HEK293 (cell line): ENCODE measurements around the gene SRPRB.

ENCODE experiments used
- CTCF ChIA-PET: fragments of 350-600 bp; formaldehyde crosslinking; extraction: SDS; loops from one replicate; lab custom pipeline; 2021; ENCODE audit warnings: antibody characterized with exemption; lab: Yijun Ruan, JAX
- POLR2A ChIA-PET: fragments of 300-600 bp; formaldehyde crosslinking; extraction: SDS; loops from one replicate; lab custom pipeline; 2020; ENCODE audit warnings: antibody characterized with exemption, inconsistent platforms; lab: Yijun Ruan, JAX
- H3K27ac ChIP-seq: fragments of 200-500 bp; sonication (Bioruptor generic); 2 replicates; pipeline ENCODE4 v1.5.1; 2014; ENCODE audit warnings: low read depth, low read length, control low read depth, inconsistent platforms; ENCODE audit errors: extremely low read depth
- H3K36me3 ChIP-seq, 2 experiments: fragments of 200-500 bp in 1 of 2; sonication (Bioruptor generic) in 1 of 2; 1 replicate in 1 of 2; 2 replicates in 1 of 2; pipeline ENCODE4 v1.5.1; 2014 to 2017; ENCODE audit warnings: inconsistent platforms in 2 of 2, low read length in 2 of 2; ENCODE audit not compliant: control insufficient read depth in 2 of 2, insufficient read depth in 1 of 2
- H3K4me1 ChIP-seq: fragments of 200-500 bp; sonication (Bioruptor generic); 2 replicates; pipeline ENCODE4 v1.5.1; 2014; ENCODE audit warnings: mild to moderate bottlenecking, low read length, inconsistent platforms; ENCODE audit not compliant: control insufficient read depth, insufficient read depth
- H3K4me3 ChIP-seq: 2 replicates; pipeline ENCODE4 v1.5.1; 2011; ENCODE audit warnings: low read depth, mild to moderate bottlenecking, control low read depth, low read length, moderate library complexity
- H3K9me3 ChIP-seq: fragments of 200-500 bp; sonication (Bioruptor generic); 2 replicates; pipeline ENCODE4 v1.5.1; 2014; ENCODE audit warnings: low read depth, low read length, inconsistent platforms; ENCODE audit not compliant: control insufficient read depth, insufficient read depth
- WT1 ChIP-seq: fragments of 450-650 bp; formaldehyde crosslinking; IDR thresholded peaks from 2 replicates; pipeline ENCODE4 v1.5.1; 2016; ENCODE audit warnings: missing biosample characterization, missing genetic modification characterization
- ZNF132 ChIP-seq: fragments of 450-650 bp; formaldehyde crosslinking; IDR thresholded peaks from 2 replicates; pipeline ENCODE4 v1.5.1; 2017; ENCODE audit warnings: missing biosample characterization, missing genetic modification characterization, borderline replicate concordance
- ZNF146 ChIP-seq: fragments of 450-650 bp; formaldehyde crosslinking; IDR thresholded peaks from 2 replicates; pipeline ENCODE4 v1.5.1; 2016; ENCODE audit warnings: missing biosample characterization, missing genetic modification characterization
- ZNF157 ChIP-seq: fragments of 450-650 bp; formaldehyde crosslinking; IDR thresholded peaks from 2 replicates; pipeline ENCODE4 v1.5.1; 2016; ENCODE audit warnings: missing biosample characterization, missing genetic modification characterization
- ZNF174 ChIP-seq: fragments of 450-650 bp; formaldehyde crosslinking; IDR thresholded peaks from 2 replicates; pipeline ENCODE4 v1.5.0; 2017; ENCODE audit warnings: missing biosample characterization, mild to moderate bottlenecking, missing genetic modification characterization
- ZNF18 ChIP-seq: fragments of 450-650 bp; formaldehyde crosslinking; IDR thresholded peaks from 2 replicates; pipeline ENCODE4 v1.5.1; 2016; ENCODE audit warnings: missing biosample characterization, missing genetic modification characterization
- ZNF26 ChIP-seq: fragments of 450-650 bp; formaldehyde crosslinking; IDR thresholded peaks from 2 replicates; pipeline ENCODE4 v1.5.1; 2016; ENCODE audit warnings: missing biosample characterization, missing genetic modification characterization
- ZNF518A ChIP-seq: fragments of 450-650 bp; formaldehyde crosslinking; conservative IDR thresholded peaks from 2 replicates; pipeline ENCODE4 v1.5.1; 2016; ENCODE audit warnings: low read depth, missing biosample characterization, missing genetic modification characterization
- ZNF530 ChIP-seq: fragments of 450-650 bp; formaldehyde crosslinking; IDR thresholded peaks from 2 replicates; pipeline ENCODE4 v1.5.1; 2016; ENCODE audit warnings: low read depth, missing biosample characterization, missing genetic modification characterization
- ZNF544 ChIP-seq: fragments of 450-650 bp; formaldehyde crosslinking; IDR thresholded peaks from 2 replicates; pipeline ENCODE4 v1.5.0; 2017; ENCODE audit warnings: missing biosample characterization, missing genetic modification characterization
- ZNF747 ChIP-seq: fragments of 450-650 bp; formaldehyde crosslinking; IDR thresholded peaks from 2 replicates; pipeline ENCODE4 v1.5.1; 2016; ENCODE audit warnings: missing biosample characterization, missing genetic modification characterization
- ZSCAN18 ChIP-seq: fragments of 450-650 bp; formaldehyde crosslinking; IDR thresholded peaks from 2 replicates; pipeline ENCODE4 v1.5.1; 2016; ENCODE audit warnings: missing biosample characterization, missing genetic modification characterization
- ZSCAN30 ChIP-seq: fragments of 450-650 bp; IDR thresholded peaks from 2 replicates; pipeline ENCODE4 v1.5.1; 2018; ENCODE audit warnings: missing biosample characterization, mild to moderate bottlenecking, missing genetic modification characterization, moderate library complexity

Gene SRPRB

GRCh38 chr3:133864616-133865015 is 59.0 kb downstream of the SRPRB start (continued):
- no peak for TF ChIP-seq ZNF518A (tag by site-specific recombination)
- no peak for TF ChIP-seq ZNF544 (tag by site-specific recombination)
- TF ChIP-seq ZNF157 (tag by site-specific recombination), result no peak
- TF ChIP-seq ZNF747 (tag by site-specific recombination), result no peak
- no peak for TF ChIP-seq ZNF132 (tag by site-specific recombination)

GRCh38 chr3:133865136-133865855 is 59.7 kb downstream of the SRPRB start:
- Histone ChIP-seq H3K36me3 (no peaks in the 10 kb centered on the region), H3K9me3 (no peaks in the 10 kb centered on the region), H3K27ac (no peak overlapping the region), H3K4me1 (no peaks in the 10 kb centered on the region), H3K4me3 (no peak overlapping the region)
- POLR2A ChIA-PET, result interaction anchor here (0.6 kb wide), 1 partner anchor 398 kb away, joined by 5 read pairs; no protein-coding TSS in a partner anchor
- CTCF ChIA-PET, result interaction anchor here (0.7 kb wide), 1 partner anchor 63 kb away, joined by 3 read pairs; no protein-coding TSS in a partner anchor
- TF ChIP-seq ZNF146 (tag by site-specific recombination) (no peak), ZSCAN30 (no peak), ZNF174 (no peak), ZSCAN18 (no peak)

GRCh38 chr3:133866141-133866540 is 60.5 kb downstream of the SRPRB start:
- Histone ChIP-seq H3K36me3 (no peaks in the 10 kb centered on the region), H3K4me3 (no peak overlapping the region), H3K9me3 (no peaks in the 10 kb centered on the region), H3K4me1 (no peaks in the 10 kb centered on the region), H3K27ac (no peak overlapping the region)
- TF ChIP-seq ZNF18 (no peak), ZNF26 (no peak), WT1 (no peak), ZNF530 (no peak), ZNF157 (tag by site-specific recombination) (no peak)
- ChIA-PET CTCF (no interaction called here), POLR2A (no interaction called here)
